H9 (cell line): ENCODE results near the gene INPP5A. TPM values are rescaled to one million over a fixed set of nuclear protein-coding genes. Genes with fewer than 3 reads are reported as not detected.

Experiments
- DNase-seq: peaks from one replicate; pipeline ENCODE4 v3.0.0-alpha.2; 2017
- H2AFZ ChIP-seq: one replicate; pipeline ENCODE4 v1.6.1; 2013; ENCODE audit warnings: mild to moderate bottlenecking, low read length, control low read depth, moderate library complexity
- H2AK5ac ChIP-seq: 2 replicates; pipeline ENCODE4 v1.6.1; 2013; ENCODE audit warnings: low read length, control low read depth, mixed read lengths; ENCODE audit not compliant: insufficient read length
- H2BK120ac ChIP-seq: one replicate; pipeline ENCODE4 v1.6.1; 2013; ENCODE audit warnings: low read depth, mild to moderate bottlenecking, low read length, control low read depth, inconsistent platforms; ENCODE audit not compliant: poor library complexity, severe bottlenecking
- H2BK12ac ChIP-seq: 2 replicates; pipeline ENCODE4 v1.6.1; 2013; ENCODE audit warnings: low read length, control low read depth, mixed read lengths, low read depth; ENCODE audit not compliant: insufficient read length
- H2BK15ac ChIP-seq: 2 replicates; pipeline ENCODE4 v1.6.1; 2013; ENCODE audit warnings: low read depth, low read length, control low read depth
- H2BK20ac ChIP-seq: one replicate; pipeline ENCODE4 v1.6.1; 2013; ENCODE audit warnings: low read depth, mild to moderate bottlenecking, low read length, control low read depth, inconsistent platforms; ENCODE audit not compliant: poor library complexity, severe bottlenecking
- H2BK5ac ChIP-seq: 2 replicates; pipeline ENCODE4 v1.6.1; 2013; ENCODE audit warnings: low read length, control low read depth, mixed read lengths; ENCODE audit not compliant: insufficient read length
- H3K14ac ChIP-seq: 2 replicates; pipeline ENCODE4 v1.6.1; 2013; ENCODE audit warnings: low read length, control low read depth; ENCODE audit not compliant: insufficient read depth
- H3K18ac ChIP-seq: 2 replicates; pipeline ENCODE4 v1.6.1; 2013; ENCODE audit warnings: low read depth, mild to moderate bottlenecking, mixed read lengths, low read length, control low read depth; ENCODE audit not compliant: insufficient read length
- H3K23ac ChIP-seq: 2 replicates; pipeline ENCODE4 v1.6.1; 2013; ENCODE audit warnings: low read length, control low read depth, mixed read lengths, low read depth; ENCODE audit not compliant: insufficient read length
- H3K23me2 ChIP-seq: 2 replicates; pipeline ENCODE4 v1.6.1; 2013; ENCODE audit warnings: low read depth, mild to moderate bottlenecking, mixed read lengths, low read length, control low read depth; ENCODE audit not compliant: insufficient read length, poor library complexity, severe bottlenecking
- H3K27ac ChIP-seq: 2 replicates; pipeline ENCODE4 v1.5.1; 2013; ENCODE audit warnings: low read length, control low read depth, mixed read lengths, low read depth; ENCODE audit not compliant: insufficient read length
- H3K27me3 ChIP-seq: 2 replicates; pipeline ENCODE4 v1.6.1; 2013; ENCODE audit warnings: low read length, control low read depth, inconsistent platforms; ENCODE audit not compliant: insufficient read depth
- H3K4ac ChIP-seq: 2 replicates; pipeline ENCODE4 v1.6.1; 2013; ENCODE audit warnings: low read depth, mild to moderate bottlenecking, control low read depth, inconsistent platforms, low read length, moderate library complexity
- H3K4me1 ChIP-seq: 2 replicates; pipeline ENCODE4 v1.6.1; 2013; ENCODE audit warnings: low read length, control low read depth, inconsistent platforms; ENCODE audit not compliant: insufficient read depth
- H3K4me2 ChIP-seq: 2 replicates; pipeline ENCODE4 v1.6.1; 2013; ENCODE audit warnings: low read length, control low read depth, mixed read lengths; ENCODE audit not compliant: insufficient read length, insufficient read depth
- H3K56ac ChIP-seq: 2 replicates; pipeline ENCODE4 v1.6.1; 2013; ENCODE audit warnings: low read depth, mild to moderate bottlenecking, mixed read lengths, low read length, control low read depth; ENCODE audit not compliant: insufficient read length
- H3K79me1 ChIP-seq: 2 replicates; pipeline ENCODE4 v1.6.1; 2013; ENCODE audit warnings: low read depth, mild to moderate bottlenecking, moderate library complexity, low read length, control low read depth, inconsistent platforms; ENCODE audit not compliant: insufficient read depth, poor library complexity, severe bottlenecking
- H3K79me2 ChIP-seq: 2 replicates; pipeline ENCODE4 v1.6.1; 2013; ENCODE audit warnings: low read length, control low read depth, inconsistent platforms; ENCODE audit not compliant: insufficient read depth
- H3K9ac ChIP-seq: 2 replicates; pipeline ENCODE4 v1.6.1; 2013; ENCODE audit warnings: low read length, control low read depth, mixed read lengths; ENCODE audit not compliant: insufficient read length; ENCODE audit errors: extremely low read depth
- H3K9me3 ChIP-seq: one replicate; pipeline ENCODE4 v1.6.1; 2013; ENCODE audit warnings: low read depth, low read length, inconsistent platforms; ENCODE audit not compliant: control insufficient read depth
- H3T11ph ChIP-seq: one replicate; pipeline ENCODE4 v1.6.1; 2013; ENCODE audit warnings: mild to moderate bottlenecking, low read length, control low read depth, inconsistent platforms
- H4K20me1 ChIP-seq: one replicate; pipeline ENCODE4 v1.6.1; 2013; ENCODE audit not compliant: control insufficient read depth, insufficient read length, insufficient read depth
- H4K5ac ChIP-seq: 2 replicates; pipeline ENCODE4 v1.6.1; 2013; ENCODE audit warnings: low read depth, mild to moderate bottlenecking, mixed read lengths, low read length, control low read depth; ENCODE audit not compliant: insufficient read length
- H4K8ac ChIP-seq: replicated peaks from 2 replicates; pipeline ENCODE4 v1.6.1; 2013; ENCODE audit warnings: low read length, control low read depth, mixed read lengths, low read depth; ENCODE audit not compliant: insufficient read length
- H4K91ac ChIP-seq: 2 replicates; pipeline ENCODE4 v1.6.1; 2013; ENCODE audit warnings: low read depth, mild to moderate bottlenecking, moderate library complexity, mixed read lengths, low read length, control low read depth; ENCODE audit not compliant: insufficient read length
- H3K27ac Mint-ChIP-seq, 3 experiments: 2 replicates in 2 of 3; 3 replicates in 1 of 3; pipeline ENCODE4 v1.8.0; 2020 to 2021; ENCODE audit warnings: mixed read lengths in 3 of 3, mild to moderate bottlenecking in 1 of 3, moderate library complexity in 1 of 3
- H3K27me3 Mint-ChIP-seq: 2 replicates; pipeline ENCODE4 v1.8.0; 2021; ENCODE audit warnings: low read depth, mild to moderate bottlenecking, moderate library complexity, mixed read lengths
- H3K36me3 Mint-ChIP-seq, 3 experiments: 2 replicates in 2 of 3; 3 replicates in 1 of 3; pipeline ENCODE4 v1.8.0; 2020 to 2021; ENCODE audit warnings: low read depth in 3 of 3, mixed read lengths in 3 of 3; ENCODE audit not compliant: insufficient read depth in 1 of 3
- H3K4me1 Mint-ChIP-seq, 2 experiments: 2 replicates each; pipeline ENCODE4 v1.8.0; 2020; ENCODE audit warnings: mixed read lengths in 2 of 2
- H3K4me3 Mint-ChIP-seq, 2 experiments: 2 replicates in 1 of 2; 3 replicates in 1 of 2; pipeline ENCODE4 v1.8.0; 2020 to 2021; ENCODE audit warnings: mild to moderate bottlenecking in 2 of 2, mixed read lengths in 2 of 2, moderate library complexity in 1 of 2
- H3K9me3 Mint-ChIP-seq, 2 experiments: 2 replicates in 1 of 2; 3 replicates in 1 of 2; pipeline ENCODE4 v1.8.0; 2020; ENCODE audit warnings: mild to moderate bottlenecking in 2 of 2, mixed read lengths in 2 of 2, moderate library complexity in 1 of 2
- CTCF ChIP-seq: fragments of 200-600 bp; sonication (generic); conservative IDR thresholded peaks from 3 replicates; pipeline ENCODE4 v1.8.0; 2021; ENCODE audit warnings: antibody characterized with exemption, mild to moderate bottlenecking
- WGBS: extraction: QIAGEN DNeasy Blood & Tissue Kit; methylation state at CpG from one replicate; pipeline ENCODE4 v1.1.7; 2013; ENCODE audit warnings: missing lambda C conversion rate, low lambda C conversion rate, mixed read lengths; ENCODE audit not compliant: insufficient read length; ENCODE audit errors: extremely low coverage; 5-methylcytosine and 5-hydroxymethylcytosine counted together
- total RNA-seq: library from RNA; stranded (reverse); gene quantifications from 2 replicates; pipeline ENCODE4 v1.2.1, GENCODE V29; 2021

INPP5A gene
- total RNA-seq, 1 experiment from 2014 or later = 17.7 TPM

- no peak overlapping the region for H4K91ac ChIP-seq
- H3K9ac ChIP-seq = no peak overlapping the region
- H2AFZ ChIP-seq = no peak overlapping the region
- no peak overlapping the region for H3T11ph ChIP-seq
- H3K4me1 ChIP-seq = no peaks in the 10 kb centered on the region; the same call in 1 of the 2 replicates
- H4K5ac ChIP-seq = no peak overlapping the region
- no peak overlapping the region for H2BK5ac ChIP-seq
- H3K4me3 Mint-ChIP-seq = no peak overlapping the region
- H3K27ac Mint-ChIP-seq = no peak overlapping the region
- H3K27me3 Mint-ChIP-seq = peaks cover 7% of the 10 kb centered on the region
- H3K27ac ChIP-seq = no peak overlapping the region
- H3K14ac ChIP-seq = no peak overlapping the region
- no peaks in the 10 kb centered on the region; a peak in 1 of 7 replicates for H3K36me3 Mint-ChIP-seq
- no peak overlapping the region for H4K8ac ChIP-seq
- H3K4me1 Mint-ChIP-seq = peaks cover under 1 to 7% of the 10 kb centered on the region in 2 experiments; a peak in 3 of 4 replicates
- no peak overlapping the region for H3K18ac ChIP-seq
- H2BK15ac ChIP-seq = no peak overlapping the region
- H2BK120ac ChIP-seq = no peak overlapping the region
- H3K9me3 ChIP-seq = no peaks in the 10 kb centered on the region
- no peak overlapping the region for H3K56ac ChIP-seq
- DNase-seq = peak; percentile 2
- no peaks in the 10 kb centered on the region for H4K20me1 ChIP-seq
- H3K9me3 Mint-ChIP-seq = peaks cover 7 to 11% of the 10 kb centered on the region in 2 experiments; a peak in 3 of 5 replicates
- no peaks in the 10 kb centered on the region for H3K79me2 ChIP-seq
- no peaks in the 10 kb centered on the region for H3K79me1 ChIP-seq
- H3K23me2 ChIP-seq = no peaks in the 10 kb centered on the region
- no peak overlapping the region for H3K4ac ChIP-seq
- H3K27me3 ChIP-seq = no peaks in the 10 kb centered on the region
- H2AK5ac ChIP-seq = no peak overlapping the region
- H2BK20ac ChIP-seq = no peak overlapping the region
- no peak overlapping the region for H3K4me2 ChIP-seq
- no peak for TF ChIP-seq CTCF
- H2BK12ac ChIP-seq = no peak overlapping the region
- no CpG with 5 or more reads among the region's 11 CpGs for WGBS
- H3K23ac ChIP-seq = no peak overlapping the region
These were observed 105.1 kb downstream of the INPP5A start for GRCh38 chr10:132642732-132643008.
